Measurements from ENCODE around the gene WDR18. TPM values are rescaled to one million over a fixed set of nuclear protein-coding genes. Genes with fewer than 3 reads are reported as not detected.

The WDR18 gene
- total and polyA plus RNA-seq, 2 experiments from 2014 or later = 155 to 157 TPM

- Histone ChIP-seq H3K4me1 (ENCODE audit: insufficient read depth) (peaks cover 10% of the 10 kb centered on the region; the same call in 1 of the 2 replicates), H3F3A (replicated peaks; ENCODE audit: low read depth) (peaks cover 9% of the 10 kb centered on the region; the same call in 1 of the 2 replicates), H2AFZ (no peak overlapping the region), H3K27me3 (ENCODE audit: insufficient read depth) (no peaks in the 10 kb centered on the region), H3K27ac (ENCODE audit: low read depth) (no peak overlapping the region), H3K36me3 (ENCODE audit: insufficient read depth) (no peaks in the 10 kb centered on the region; the same call in 1 of the 2 replicates), H3K9me2 (ENCODE audit: insufficient read depth) (no peaks in the 10 kb centered on the region), H3K4me2 (no peak overlapping the region), H4K20me1 (replicated peaks; ENCODE audit: insufficient read depth) (peaks cover 8% of the 10 kb centered on the region), H3K79me2 (replicated peaks; ENCODE audit: insufficient read depth) (peaks cover 84% of the 10 kb centered on the region), H3K4me3 (no peak overlapping the region)
- Mint-ChIP-seq H3K9me3 (no peaks in the 10 kb centered on the region; the same call in 1 of the 3 replicates), H3K4me3 (no peak overlapping the region), H3K4me1 (peaks cover 8% of the 10 kb centered on the region; the same call in 1 of the 3 replicates), H3K27me3 (ENCODE audit: insufficient read depth, low read depth, poor library complexity) (peaks cover 9% of the 10 kb centered on the region), H3K27ac (no peak overlapping the region), H3K36me3 (ENCODE audit: low read depth) (peaks cover 37% of the 10 kb centered on the region)
- ATAC-seq (no peak), DNase-seq (ENCODE audit: low spot score) (no peak)
- TF ChIP-seq ETS1 (IDR thresholded peaks at IDR 0.05) (no peak), STAT1 (IDR thresholded peaks at IDR 0.05; ENCODE audit: unreplicated experiment) (no peak), POLR2AphosphoS5 (IDR thresholded peaks at IDR 0.05; ENCODE audit: low read depth) (no peak), JUNB (IDR thresholded peaks at IDR 0.05; ENCODE audit: unreplicated experiment) (no peak), ZNF114 (CRISPR knock-in tag; IDR thresholded peaks at IDR 0.05) (no peak)
- TF ChIP-seq, protein P1, sequence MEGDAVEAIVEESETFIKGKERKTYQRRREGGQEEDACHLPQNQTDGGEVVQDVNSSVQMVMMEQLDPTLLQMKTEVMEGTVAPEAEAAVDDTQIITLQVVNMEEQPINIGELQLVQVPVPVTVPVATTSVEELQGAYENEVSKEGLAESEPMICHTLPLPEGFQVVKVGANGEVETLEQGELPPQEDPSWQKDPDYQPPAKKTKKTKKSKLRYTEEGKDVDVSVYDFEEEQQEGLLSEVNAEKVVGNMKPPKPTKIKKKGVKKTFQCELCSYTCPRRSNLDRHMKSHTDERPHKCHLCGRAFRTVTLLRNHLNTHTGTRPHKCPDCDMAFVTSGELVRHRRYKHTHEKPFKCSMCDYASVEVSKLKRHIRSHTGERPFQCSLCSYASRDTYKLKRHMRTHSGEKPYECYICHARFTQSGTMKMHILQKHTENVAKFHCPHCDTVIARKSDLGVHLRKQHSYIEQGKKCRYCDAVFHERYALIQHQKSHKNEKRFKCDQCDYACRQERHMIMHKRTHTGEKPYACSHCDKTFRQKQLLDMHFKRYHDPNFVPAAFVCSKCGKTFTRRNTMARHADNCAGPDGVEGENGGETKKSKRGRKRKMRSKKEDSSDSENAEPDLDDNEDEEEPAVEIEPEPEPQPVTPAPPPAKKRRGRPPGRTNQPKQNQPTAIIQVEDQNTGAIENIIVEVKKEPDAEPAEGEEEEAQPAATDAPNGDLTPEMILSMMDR (conservative IDR thresholded peaks at IDR 0.05; ENCODE audit: low read depth in 2 of 2) = no peak
Measured at GRCh38 chr19:934865-935479, 49.2 kb upstream of the WDR18 start.

GRCh38 chr19:936175-936546, 48.0 kb upstream of the WDR18 start:
- 0 out of 2 replicates have a peak, but pooled peaks cover 6% of the 10 kb centered on the region for H3F3A ChIP-seq (replicated peaks; ENCODE audit: low read depth)
- H3K36me3 ChIP-seq (ENCODE audit: insufficient read depth) = no peaks in the 10 kb centered on the region
- H3K79me2 ChIP-seq (replicated peaks; ENCODE audit: insufficient read depth) = peaks cover 88% of the 10 kb centered on the region
- H3K4me2 ChIP-seq = no peak overlapping the region
- H3K27me3 ChIP-seq (ENCODE audit: insufficient read depth) = no peaks in the 10 kb centered on the region
- H2AFZ ChIP-seq = no peak overlapping the region
- DNase-seq (ENCODE audit: low spot score) (no peak), ATAC-seq (no peak)
- H3K4me1 Mint-ChIP-seq = peaks cover 8% of the 10 kb centered on the region; the same call in 2 of the 3 replicates
- peaks cover 2% of the 10 kb centered on the region; the same call in 2 of the 3 replicates for H3K9me3 Mint-ChIP-seq
- H3K9me2 ChIP-seq (ENCODE audit: insufficient read depth) = no peaks in the 10 kb centered on the region
- no peak overlapping the region for H3K27ac ChIP-seq (ENCODE audit: low read depth)
- peaks cover 11% of the 10 kb centered on the region for H3K27me3 Mint-ChIP-seq (ENCODE audit: insufficient read depth, low read depth, poor library complexity)
- peaks cover 8% of the 10 kb centered on the region for H4K20me1 ChIP-seq (replicated peaks; ENCODE audit: insufficient read depth)
- TF ChIP-seq ZNF114 (CRISPR knock-in tag; IDR thresholded peaks at IDR 0.05) = no peak
- no peak for TF ChIP-seq NANOG (IDR thresholded peaks at IDR 0.05; ENCODE audit: borderline replicate concordance)
- TF ChIP-seq JUNB (IDR thresholded peaks at IDR 0.05; ENCODE audit: unreplicated experiment) = no peak
- no peak for TF ChIP-seq EZH2 (IDR thresholded peaks at IDR 0.05; ENCODE audit: low read depth, unreplicated experiment)
- TF ChIP-seq CREB1 (CRISPR knock-in tag; IDR thresholded peaks at IDR 0.05; ENCODE audit: low read depth) = no peak
- peaks cover 33% of the 10 kb centered on the region for H3K36me3 Mint-ChIP-seq (ENCODE audit: low read depth)
- no peak overlapping the region for H3K27ac Mint-ChIP-seq
- H3K4me3 Mint-ChIP-seq = no peak overlapping the region
- H3K4me3 ChIP-seq = no peak overlapping the region
- peaks cover 10% of the 10 kb centered on the region; the same call in 1 of the 2 replicates for H3K4me1 ChIP-seq (ENCODE audit: insufficient read depth)
